T-helper 2 cell treated with Interferon-gamma antibody and Interleukin-4, amounts not matched to agents 100 ng/mL and 5 ng/mL, for 36 hours (primary cell): Measurements from ENCODE around the gene MC2R. TPM values are rescaled to one million over a fixed set of nuclear protein-coding genes. Genes with fewer than 3 reads are reported as not detected.

Experiments used
- intact Hi-C: fragments of 100-400 bp; cut with micrococcal nuclease; formaldehyde crosslinking; loops from one replicate; pipeline ENCODE4 v1.15.1; 2023
- total RNA-seq: library from RNA; stranded (reverse); gene quantifications from 2 replicates; pipeline ENCODE4 v1.2.3, GENCODE V29; 2022

Gene MC2R
- not detected in 2 replicates for total RNA-seq

DNA sequence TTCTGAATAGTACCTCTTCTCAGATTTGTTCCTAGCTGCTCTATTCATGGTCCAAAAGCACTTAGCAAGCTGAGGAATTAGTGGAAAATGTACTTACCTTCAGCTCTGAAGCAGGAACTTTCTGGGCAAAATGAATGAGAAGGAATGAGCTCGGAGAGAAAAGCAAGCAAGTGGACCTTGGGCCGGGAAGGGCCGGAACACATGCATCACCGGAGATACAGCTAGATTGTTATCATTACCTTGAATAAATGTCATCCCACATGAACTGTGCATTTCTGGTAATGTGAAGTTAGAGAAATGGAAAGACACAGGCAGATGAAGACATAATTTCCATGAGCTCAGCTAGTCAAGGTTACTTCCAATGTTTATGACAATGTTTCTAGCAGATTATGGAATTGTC lies at the start of gene MC2R:
Gene MC2R, minus strand, starts transcription at position 146 of the 400 bp plus-strand sequence. CDS start 30,018 bp downstream, outside the sequence.
- intact Hi-C loops: no loop called here

DNA sequence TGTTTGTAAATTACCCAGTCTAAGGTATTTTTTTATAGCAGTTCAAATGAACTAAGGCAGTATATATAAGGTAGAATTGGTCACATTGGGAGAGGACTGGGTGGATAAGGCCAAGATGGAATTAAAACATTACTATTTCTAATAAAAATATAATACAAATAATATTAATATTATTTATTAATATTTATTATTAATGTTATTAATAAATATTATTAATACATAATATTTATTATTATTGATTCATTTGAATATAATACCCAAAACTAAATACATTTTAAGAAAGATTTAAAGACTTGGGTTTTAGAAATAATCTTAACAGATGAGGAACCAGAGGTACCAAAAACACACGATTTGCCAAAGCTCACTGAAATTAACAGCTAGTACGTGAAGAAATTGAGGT lies 30.5 kb upstream of the MC2R start:
- intact Hi-C loops: no loop called here

DNA sequence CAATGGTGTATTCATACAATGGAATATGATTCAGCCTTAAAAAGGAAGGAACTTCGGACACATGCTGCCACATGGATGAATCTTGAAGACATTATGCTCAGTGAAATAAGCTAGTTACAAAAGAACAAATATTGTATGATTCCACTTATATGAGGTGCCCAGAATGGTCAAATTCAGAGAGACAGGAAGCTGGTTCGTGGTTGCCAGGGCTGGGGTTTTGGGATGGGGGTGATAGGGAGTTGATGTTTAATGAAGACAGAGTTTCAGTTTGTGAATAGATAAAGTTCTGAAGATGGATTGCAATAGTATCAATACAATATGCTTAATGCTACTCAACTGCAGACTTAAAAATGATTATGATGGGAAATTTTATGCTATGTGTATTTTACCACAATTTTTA lies 28.0 kb upstream of the MC2R start:
- intact Hi-C loops: no loop called here

DNA sequence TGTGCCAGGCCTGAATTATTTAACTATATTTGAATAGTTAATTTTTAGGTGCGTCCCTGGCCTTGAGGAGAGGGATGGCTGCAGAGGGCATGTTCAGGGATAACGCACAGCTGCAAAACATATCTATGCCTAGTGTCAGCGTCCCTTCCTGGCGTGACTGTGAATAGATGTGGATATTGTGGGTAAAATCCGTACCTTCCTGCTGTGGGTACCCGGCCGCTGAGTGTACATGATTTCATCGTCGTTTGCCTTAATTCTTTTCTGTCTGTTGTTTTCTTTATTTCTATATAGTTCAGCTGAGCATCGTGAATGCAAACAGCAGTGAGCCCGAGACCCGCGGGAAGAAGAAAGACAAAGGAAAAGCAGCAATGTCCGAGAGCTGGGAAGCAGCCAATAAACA lies 25.0 kb upstream of the MC2R start:
- intact Hi-C loops: no loop called here

DNA sequence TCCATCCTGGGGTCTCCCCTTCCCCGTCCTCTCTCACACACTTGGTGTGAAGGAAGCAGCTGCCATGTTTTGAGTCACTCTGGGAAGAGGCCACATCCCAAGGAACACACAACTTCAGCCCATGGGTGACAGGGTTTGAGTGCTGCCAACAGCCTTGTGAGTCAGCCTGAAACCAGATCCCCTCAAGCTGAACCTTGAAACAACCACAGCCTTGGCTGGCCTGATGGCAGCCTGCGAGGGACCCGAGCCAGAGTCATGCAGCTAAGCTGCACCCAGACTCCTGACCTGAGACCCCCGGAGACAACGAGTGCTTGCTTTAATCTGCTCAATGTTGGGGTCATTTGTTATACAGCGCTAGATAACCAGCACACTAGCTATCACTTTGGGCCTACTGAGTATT lies 19.3 kb upstream of the MC2R start:
- intact Hi-C loops: no loop called here

DNA sequence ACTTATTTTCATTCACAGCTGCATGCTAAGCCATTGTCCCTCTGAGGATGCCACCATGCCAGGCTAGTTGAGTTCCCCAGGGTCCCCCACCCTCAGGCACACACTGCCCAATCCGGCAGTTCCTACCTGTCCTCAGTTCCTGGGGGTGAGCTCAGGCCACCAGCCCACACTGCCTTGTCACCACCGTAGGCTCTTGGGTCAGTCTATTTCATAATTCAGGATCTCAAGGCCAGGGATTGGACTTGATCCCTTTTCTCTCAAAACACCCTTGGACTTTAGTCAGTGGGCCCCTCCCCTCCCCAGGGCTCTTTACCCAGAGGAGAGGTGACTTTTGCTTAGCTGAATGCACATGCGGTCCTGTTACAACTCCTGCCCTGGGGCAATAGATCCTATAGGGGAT lies 18.7 kb upstream of the MC2R start:
- intact Hi-C loops: no loop called here

DNA sequence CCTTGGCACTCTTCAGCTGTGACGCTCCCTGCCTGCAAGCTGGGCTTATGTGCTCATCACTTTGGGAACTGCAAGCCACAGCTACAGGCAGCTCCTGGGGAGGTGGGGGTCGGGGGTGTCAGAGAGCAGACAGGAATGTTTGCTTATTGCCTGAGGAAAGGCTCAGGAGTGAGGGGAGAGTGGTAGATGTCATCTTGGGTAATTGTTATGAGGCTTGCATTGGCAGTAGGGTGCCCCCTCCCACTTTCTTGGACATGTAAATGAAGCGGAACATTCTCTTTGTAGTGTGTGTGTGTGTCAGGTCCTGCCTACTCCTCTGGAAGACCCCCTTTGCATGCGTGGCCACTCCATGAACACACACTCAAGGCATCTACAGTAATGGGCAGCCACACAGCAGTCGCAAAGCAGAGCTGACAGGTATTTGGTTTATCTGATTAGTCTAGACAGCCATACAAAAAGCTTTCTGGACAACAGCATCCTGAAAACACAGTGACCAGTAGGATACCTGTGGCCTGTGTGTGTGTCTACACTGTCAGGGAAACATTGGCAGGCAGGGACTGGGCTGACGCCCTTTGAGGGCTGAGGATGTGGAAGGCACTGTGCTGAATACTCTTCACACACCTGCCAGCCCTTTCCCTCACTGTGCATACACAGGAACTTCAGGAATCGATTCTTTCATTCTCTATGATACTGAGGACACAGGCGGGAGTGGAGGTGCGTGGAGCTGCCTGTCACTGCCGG lies 17.1 kb upstream of the MC2R start:
- intact Hi-C loops: no loop called here

DNA sequence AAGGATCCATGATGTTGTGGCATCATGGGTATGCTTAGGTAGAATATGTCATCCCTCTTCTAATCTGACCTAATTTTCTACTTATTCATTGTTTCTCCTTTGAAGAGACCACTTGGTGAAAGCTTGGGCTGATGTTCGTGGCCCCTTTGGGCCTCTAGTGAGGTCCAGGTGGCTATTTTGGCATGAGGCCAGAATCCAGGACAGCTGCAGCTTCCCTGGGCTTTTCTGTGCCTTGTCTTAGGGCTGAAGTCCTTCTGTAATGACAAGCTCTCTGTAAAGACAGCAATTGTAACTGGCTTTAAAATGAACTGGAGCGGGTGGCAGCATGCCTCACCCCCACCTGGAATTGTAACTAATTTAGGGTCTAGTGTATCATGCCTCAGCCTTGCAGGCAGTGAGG lies 15.6 kb upstream of the MC2R start:
- intact Hi-C loops: no loop called here

DNA sequence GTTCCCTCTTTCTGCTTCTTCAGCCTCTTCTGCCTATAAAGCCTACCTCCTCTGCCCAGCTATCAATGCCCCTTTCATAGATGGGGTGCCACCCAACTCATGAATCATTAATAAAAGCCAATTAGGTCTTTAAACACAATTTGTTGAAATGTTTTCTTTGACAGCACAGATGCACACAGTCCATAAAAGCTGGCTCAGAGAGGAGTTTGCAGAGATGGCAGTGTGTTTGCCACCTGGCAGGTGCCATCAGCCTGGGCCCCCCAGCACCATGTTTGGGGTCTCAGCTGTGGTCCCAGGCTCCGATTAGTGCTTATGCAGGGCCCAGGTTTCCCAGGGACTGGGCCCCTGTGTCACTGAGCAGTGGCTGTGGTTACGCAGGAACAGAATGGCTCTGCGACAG lies 7.9 kb upstream of the MC2R start:
- intact Hi-C loops: no loop called here

DNA sequence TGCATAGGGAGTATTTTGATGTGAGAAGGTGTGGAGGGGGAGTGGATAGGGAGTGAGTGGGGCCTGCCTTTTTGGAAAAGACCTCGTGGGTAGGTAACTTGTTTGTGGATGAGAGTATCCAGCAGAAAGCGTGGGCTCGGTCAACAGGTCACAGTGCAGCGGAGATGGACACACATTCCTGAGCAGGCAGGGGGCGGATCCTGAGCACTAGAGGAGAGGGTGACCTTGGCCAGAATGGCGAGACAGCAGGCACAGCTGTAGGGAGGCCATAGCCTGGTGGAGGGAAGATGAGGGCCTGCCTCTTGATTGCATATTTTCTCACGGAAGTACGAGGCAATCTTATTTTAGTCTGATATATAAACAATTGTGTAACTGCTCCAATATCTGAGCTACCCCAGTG lies 3.6 kb upstream of the MC2R start:
- intact Hi-C loops: no loop called here

DNA sequence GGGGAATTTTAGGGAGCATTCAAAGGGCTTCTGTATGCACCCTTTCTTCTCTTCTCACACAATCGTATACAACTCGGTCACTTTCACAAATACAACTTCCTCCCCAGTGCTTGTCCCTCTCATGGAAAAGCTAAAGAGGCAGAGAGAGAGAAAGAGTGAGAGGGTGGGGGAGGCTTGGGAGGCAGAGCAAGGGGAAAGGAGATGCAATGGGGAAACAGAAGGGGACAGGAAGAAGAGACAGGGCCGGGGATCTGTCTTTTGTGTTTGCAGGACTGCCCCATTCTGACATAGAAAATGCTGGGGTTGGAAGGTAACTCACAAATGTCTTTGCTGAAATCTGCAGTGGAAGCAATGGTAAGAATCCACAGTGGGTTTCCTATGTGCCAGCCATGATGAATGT lies 2.1 kb upstream of the MC2R start:
- intact Hi-C loops: no loop called here

DNA sequence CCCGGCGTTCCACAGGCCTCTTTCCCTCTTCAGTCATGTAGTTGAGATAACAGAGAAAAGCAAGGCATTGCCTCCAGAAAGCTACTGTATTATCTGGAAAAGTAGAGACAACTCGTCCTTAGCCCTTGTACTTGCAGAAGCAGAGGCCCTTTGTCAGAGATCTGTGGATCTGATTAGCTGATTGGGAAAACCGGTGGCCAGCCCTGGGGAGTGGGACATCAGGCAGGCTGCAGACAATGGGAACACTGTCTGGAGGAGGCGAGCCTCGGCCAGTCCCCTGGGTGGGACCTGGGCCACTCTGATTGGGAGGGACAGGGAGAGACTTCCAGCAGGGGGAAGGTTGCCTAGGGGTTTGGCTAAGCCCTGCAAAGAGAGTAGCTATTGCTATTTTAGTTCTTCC lies 1.2 kb upstream of the MC2R start:
- intact Hi-C loops: no loop called here

DNA sequence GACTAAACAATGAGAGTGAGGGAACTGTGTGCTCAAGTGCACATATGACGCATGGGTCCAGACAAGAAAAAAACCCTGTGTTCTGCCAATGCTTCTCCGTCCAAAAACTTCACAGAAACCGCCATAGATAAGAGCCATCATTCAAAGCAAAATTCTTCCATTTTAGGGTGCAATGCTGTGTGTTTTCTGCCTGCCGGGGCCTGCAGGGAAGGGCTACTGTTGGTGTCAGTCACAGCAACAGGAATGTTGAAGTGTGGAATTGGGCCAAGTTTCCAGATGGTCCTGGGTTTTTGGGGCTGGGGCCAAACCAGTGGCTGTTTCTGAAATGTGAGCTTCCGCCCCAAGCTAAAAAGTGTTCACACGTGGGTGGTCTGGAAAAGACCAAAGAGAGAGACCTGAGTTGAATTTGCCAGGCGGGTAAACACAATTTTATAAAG lies 677 bp upstream of the MC2R start:
- intact Hi-C loops: no loop called here

DNA sequence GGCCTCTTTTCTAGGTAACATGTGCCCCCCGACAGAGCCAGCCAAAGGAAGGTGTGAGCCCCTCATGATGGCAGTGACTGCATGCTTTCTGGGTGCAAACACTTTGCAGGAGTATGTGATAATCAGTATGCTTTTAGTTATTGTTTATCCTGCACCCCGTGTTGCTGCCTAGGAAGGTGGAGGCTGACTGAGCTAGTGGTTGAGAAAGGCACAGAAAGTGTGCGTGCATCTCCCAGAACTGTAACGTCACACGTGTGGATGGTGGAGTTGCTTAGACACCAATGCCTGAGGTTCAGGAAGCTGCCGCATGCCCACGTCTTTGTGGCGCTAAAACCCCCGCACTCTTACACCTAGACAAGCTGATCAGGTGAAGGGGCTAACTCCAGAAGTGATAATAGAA lies 580 bp downstream of the MC2R start:
- intact Hi-C loops: no loop called here

DNA sequence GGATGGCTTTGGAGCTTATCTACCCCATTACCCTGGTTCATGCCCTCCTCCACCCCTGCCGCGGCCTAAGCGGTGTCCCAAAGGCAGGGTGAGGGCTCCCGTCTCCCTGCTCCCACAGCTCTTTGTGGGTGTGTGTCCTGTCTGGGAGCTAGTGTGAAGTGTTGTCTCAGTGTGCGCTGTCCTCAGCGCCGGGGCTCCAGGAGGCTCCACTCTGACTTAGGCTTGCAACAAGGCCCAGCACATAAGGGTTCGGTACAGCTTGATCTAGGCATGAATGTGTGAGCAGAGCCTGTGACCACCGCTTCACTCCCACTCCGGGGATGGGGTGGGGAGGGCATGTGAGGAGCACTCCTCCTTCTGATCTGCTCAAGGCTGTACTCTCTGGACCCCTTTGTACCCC lies 1.2 kb downstream of the MC2R start:
- intact Hi-C loops: no loop called here

DNA sequence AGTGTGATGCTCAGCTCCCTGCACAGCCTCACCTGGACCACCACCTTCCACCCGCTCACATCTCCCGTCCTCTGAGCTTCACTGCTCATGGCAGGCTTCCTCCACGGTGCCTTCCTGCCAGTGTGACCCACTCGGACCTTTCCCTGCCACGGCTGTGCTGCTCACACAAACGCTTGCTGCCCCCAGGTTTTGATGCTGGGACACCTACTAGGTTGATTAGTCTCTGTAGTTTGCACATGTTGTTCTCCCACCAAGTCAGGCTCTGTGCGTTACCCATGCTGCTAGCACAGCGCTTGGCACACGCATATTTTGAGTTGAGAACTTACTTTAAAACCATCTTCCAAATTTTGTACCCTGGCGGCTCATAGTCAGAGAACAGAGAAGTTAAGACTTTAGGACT lies 2.1 kb downstream of the MC2R start:
- intact Hi-C loops: no loop called here

DNA sequence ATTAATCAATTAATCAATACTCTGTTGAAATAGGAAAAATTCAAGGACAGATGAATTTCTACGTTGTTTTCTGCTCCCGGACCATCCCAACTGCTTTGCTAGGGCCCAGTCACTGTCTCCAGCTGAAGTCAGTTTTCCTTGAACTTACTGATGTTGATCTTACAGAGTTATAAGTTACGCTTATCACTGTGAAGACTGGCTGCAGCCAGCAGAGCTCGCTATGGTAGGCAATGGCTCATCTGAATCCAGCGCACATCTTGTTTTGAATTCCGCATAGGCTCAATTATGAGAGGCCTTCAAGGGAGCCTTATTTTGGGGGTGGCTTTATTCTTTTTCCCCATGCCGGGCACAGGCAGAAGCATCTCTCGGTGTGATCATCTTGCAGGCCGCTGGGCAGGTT lies 2.7 kb downstream of the MC2R start:
- intact Hi-C loops: no loop called here

DNA sequence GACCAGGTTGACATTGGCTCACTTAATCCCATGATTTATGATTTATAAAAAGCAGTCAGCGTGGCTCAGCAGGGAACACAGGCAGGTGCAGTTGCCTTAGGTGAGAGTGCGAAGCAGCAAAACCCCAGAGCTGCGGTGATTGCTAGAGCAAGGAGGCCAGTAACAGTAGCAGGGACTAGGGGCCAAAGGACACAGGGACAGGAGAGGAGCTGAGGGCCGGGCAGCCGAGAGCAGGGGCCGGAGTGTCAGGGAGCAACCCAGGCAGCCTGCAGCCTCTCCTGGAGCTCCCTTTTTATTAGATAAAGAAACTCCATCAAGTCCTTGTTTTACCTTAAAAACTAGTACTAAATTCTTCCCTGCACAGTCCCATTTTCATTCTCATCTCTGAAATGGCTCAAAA lies 4.3 kb downstream of the MC2R start:
- intact Hi-C loops: no loop called here

DNA sequence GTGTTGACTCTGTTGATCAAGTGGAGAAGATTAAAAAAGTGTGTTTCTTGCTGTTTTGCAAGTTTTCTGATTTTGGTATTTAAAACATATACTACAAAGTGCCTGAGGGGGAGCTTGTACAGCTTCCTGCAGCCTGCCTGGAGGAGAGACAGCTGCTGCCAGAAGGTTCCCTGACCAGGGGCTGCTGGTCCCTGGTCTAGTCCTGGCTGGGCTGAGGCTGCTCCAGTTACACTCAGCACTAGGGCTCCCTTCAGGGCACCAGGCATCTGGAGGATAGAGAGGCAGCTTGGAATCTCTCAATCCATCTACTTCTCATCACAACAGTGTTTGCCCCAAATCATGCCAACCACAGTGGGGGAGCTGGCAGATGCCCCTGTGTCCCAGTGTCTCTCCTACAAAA lies 4.8 kb downstream of the MC2R start:
- intact Hi-C loops: no loop called here

DNA sequence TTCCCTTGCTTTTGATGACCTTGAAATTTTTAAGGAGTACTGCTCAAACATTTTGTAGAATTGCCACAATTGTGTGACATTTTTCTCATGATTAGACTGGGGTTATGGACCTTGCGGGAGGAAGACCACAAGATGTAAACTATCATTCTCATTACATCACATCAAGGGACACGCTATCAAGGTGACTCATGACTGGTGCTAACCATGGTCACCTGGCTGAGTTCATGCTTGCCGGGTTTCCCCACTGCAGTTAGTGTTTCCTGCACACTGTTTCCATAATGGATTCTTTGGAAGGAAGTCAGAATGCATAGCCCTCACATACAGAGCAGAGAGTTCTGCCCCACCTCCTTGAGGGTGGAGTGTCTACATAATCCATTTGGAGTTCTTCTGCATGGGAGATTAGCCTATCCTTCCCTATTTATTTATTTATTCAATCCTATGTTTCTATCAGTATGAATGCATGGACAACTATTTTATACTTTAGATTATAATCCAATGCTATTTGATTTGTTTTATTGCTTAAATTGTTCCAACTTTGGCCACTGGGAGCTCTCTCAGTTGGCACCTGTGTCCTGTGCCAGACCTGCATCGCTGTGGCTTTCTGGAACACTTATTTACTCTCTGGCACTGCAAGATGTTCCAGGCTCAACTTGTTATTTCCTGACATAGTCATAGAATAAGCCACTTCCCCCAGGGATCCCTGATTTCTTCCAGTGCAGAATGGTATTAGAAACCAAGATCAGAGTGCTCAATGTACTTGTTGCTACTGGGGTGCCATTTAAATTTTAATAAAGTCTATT lies 6.0 kb downstream of the MC2R start:
- intact Hi-C loops: no loop called here

DNA sequence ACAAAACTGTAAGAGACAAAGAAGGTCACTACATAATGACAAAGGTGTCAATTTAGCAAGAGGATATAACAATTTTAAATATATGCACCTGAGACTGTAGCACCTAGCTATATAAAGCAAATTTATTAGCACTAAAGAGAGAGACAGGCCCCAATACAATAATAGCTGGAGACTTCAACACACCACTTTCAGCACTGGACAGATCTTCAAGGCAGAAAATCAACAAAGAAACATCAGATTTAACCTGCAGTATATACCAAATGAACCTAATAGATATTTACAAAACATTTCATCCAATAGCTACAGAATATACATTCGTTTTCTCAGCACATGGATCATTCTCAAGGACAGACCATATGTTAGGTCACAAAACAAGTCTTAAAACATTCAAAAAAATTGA lies 14.7 kb downstream of the MC2R start:
- intact Hi-C loops: no loop called here

DNA sequence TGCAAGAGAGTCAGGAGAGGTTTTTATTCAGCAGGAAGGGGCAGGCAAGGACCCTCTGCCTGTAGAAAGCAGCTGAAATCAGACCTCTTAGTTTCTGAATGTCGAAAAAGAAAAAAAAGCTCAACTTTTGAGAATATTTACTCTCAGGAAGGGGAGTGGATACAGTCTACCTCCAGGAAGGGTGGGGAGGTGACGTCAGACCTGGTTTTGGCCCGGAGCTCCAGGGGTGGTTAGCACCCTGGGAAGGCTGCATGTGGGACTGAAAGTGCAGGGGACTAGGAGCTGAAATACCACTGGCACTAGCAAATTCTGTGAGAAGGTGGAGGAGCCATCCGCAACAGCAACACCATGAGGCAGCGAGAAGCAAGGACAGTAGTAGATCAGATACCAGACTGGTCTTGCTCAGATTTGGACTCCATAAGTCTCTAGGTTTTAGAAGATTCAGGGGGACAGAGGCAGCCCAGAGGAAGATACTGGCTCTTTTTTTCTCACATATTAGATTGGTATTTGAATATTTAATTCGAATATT lies 19.8 kb downstream of the MC2R start:
- intact Hi-C loops: no loop called here

DNA sequence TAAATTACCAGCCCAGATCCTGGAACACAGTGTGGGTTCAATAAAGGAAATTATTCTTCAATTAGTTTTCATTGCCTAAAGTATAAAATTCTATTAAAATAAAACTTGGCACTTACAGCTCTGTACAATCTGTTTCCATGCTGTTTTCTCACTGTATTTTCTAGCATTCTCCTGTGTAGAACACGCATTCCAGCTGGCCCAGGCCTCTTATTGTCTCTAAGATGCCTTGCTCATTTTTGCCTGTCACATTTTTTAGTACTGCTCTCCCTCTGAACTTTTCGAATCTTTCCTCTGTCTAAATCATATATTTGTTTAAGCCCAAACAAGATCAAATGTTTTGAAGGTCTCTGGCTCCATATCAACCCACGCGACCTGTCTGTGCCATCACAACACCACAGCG lies 20.8 kb downstream of the MC2R start:
- intact Hi-C loops: no loop called here
